C1 segment of cervical spinal cord (tissue), 14 donors: ENCODE measurements around the gene SYNDIG1L.
"Not testable (repeated sequence)": the region's sequence is repeated elsewhere in the genome, so short reads cannot be mapped to it uniquely, and the experiment has no call there.

Source experiments
- DNase-seq, 14 donors: peaks; one replicate each; lab custom pipeline; 2025; lab: John Stamatoyannopoulos, UW

Gene SYNDIG1L

DNA sequence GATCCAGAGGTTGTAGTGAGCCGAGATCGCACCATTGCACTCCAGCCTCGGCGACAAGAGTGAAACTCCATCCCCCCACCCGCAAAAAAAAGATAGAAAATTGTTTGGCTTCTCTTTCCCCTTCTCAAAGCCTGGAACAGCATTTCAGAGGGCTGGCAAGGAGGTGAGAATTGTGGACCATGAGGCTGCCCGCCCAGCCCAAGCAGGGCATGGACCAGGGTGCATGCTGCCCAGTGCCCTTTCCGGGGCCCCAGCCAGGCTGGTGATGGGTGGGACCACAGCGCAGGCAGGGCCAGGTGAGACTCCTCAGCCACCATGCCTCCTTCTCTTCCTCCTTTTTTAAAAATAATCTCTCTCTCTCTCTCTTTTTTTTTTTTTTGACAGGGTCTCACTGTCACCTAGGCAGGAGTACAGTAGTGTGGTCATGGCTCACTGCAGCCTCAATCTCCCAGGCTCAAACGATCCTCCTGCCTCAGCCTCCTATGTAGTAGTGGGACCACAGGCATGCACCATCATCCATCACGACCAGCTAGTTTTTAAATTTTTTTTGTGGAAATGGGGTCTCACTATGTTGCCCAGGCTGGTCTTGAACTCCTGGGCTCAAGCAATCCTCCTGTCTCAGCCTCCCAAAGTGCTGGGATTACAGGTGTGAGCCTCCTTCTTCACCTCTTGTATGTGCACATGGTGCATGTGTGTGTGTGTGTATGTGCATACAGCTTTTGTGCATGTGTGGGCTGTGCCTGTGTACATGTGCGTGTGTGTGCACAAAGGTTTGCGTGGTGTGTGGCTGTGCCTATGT lies 22.2 kb downstream of the SYNDIG1L start:
- DNase-seq, result no peak

DNA sequence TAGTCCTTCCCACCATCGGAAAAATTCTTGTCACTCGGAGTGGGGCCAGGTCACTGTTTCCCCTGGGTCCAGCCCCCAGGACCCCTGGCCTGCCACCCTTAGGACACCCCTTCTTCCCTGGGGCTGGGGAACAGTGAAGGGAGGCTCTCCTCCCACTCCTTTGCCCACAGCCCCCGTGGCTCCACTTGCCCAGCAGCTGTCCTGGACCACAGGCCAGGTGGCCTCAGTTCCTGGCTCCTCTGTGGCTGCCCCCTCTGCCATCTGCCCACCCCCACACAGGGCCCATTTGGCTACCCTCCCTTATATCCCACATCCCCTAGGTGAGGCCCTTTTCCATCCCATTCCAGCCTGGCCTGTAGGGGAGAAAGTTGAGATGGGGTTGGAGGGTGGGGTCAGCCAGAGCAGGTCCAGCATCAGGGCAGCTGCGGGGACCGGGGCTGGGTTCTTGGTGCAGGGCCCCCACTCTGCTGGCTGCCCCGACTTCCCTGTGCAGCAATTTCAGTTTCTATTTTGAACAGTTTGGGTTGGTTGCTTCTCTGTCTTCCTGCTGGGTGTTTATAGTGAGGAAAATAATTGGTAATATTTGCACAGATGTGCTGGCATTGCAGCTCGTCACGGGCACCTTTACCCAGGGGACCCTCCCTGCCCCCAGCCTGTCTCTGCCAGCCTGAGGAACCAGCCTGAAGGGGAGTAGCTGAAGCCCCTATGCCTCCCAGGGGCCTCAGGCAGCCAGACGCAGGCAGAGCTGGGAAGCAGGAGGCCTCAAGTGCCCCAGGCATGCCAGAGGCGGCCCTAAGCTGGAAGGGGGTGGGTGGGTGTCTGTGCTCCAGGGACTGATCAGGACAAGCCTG lies 23.4 kb downstream of the SYNDIG1L start:
- DNase-seq, result no peak

DNA sequence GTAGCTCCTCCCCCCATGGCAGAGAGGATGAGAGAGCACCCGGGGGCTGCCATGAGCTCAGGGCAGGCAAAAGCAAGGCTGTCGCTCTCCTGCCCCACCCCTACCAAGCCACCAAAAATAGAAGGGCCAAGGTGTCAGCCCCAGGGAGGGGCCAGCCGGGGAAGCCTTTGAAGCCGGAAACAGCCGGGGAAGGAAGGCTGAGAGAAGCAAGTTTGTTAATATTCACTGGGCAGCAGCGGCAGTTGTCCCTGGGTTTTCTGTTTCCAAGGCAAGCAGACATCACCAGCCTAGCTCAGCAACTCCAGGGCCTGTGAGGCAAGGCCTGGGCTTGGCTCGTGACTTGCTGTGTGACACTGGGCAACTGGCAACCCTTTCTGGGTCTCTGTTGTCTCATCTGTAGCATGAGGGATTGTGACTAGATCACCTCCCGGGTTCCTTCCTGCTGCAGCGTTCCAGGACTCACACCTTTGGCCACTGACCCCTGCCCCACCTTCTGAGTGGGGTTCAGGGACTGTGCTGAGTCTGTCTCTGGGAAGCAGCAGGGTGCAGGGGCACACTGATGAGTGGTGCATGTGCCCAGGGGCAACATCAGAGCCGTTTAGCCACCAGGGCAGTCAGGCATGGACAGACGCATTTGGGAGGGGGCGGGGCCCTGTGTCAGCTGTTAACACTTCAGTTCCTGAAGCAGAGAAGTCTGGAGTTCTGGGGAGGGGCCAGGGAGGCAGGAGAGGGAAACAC lies 24.3 kb downstream of the SYNDIG1L start:
- DNase-seq, result peak in 5 of 14 donors; percentile 3 to 47 (median 7)

DNA sequence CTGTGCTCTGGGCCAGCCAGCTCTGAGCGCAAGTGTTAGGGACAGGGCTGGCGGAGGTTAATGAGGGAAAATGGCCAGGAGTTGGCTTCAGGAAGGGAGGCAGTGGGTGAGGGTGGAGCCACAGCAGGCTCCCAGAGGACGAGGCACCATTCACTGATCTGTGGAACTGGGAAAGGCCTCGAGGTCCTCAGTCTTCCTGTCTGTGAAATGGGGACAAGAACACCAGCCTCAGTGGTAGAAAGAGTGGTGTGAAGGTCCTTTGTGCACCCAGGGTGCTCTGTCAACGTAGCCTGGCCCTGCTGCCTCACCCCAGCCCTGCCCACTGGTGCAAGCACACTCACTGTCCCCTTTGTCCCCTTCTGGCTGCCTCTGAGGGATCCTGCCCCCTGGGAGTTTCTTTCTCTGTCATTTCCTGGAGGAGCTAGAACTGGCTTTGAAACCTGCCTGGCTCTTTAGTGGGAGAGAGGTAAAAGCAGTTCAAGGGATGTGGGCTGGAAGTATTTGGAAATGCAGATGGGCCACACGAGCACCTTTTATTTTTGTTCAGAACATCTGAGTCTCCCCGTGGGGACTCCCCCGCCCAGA lies 25.0 kb downstream of the SYNDIG1L start:
- peak in 1 of 14 donors; percentile 43 for DNase-seq

DNA sequence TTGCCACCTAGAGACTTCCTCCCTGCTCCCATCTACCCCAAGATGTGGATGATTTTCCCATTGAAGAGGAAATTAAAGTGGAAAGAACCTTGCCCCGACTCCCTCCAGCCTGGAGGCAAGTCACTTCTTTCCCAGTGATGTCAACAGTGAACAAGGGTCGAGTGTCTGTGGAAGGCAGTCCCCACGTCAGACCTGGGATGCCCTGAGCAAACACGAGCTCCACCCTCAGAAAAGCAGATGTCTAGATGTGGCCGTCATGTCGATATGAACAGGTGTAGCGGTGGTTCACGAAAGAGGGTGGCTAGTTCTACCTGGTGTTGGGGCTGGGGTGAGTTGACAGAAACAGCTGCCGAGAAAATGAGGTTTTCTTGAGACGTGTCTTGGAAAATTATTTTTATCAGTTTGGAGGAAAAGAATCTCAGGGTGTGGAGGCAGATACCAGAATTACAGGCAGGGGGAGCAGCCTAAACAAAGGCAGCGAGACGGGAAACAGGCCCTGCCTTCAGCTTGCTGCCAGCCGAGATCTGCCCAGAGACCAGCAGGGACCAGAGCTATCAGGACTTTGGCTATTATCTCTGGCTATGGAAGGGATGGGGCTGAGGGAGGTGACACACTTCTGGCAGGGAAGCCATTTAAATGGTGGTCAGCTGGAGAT lies 25.9 kb downstream of the SYNDIG1L start:
- no peak for DNase-seq

DNA sequence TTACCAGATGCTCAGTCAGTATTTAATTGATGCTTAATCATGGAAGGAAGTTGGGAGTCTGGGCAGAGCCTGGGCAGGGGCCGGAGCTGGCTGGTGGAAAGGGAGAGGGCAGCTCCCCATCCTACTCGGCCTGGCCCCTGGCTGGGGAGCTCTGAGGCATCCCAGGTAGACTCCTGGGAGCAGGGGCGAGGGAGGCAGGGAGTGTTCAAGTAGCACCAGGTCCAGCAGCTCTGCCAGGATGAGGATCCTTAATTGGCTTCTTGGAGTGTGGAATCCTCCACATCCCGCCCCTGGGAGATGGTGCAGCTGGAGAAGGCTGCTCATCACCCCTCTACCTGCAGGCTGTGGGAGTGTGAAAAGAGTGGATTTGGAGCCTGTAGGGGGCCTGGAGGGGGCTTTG lies 30.9 kb downstream of the SYNDIG1L start:
- no peak for DNase-seq

DNA sequence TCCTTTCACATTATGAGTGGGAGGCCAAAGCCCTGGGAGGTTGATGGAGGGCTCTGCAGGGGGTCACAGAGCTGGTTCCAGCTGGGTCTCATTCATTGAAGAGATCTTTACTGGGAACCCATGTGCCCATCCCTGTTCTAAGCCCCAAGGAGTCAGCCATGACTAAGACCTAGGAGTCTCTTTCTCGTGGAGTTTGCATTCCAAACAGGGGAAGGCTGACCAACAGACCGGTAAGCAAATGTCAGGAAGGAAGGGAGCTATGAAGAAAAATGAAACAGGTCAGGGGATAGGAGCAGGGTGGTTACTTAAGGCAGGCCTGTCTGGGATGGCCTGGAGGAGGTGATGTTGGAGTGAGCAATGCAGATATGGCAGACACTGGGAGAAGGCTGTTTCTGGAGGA lies 31.5 kb downstream of the SYNDIG1L start:
- no peak for DNase-seq

DNA sequence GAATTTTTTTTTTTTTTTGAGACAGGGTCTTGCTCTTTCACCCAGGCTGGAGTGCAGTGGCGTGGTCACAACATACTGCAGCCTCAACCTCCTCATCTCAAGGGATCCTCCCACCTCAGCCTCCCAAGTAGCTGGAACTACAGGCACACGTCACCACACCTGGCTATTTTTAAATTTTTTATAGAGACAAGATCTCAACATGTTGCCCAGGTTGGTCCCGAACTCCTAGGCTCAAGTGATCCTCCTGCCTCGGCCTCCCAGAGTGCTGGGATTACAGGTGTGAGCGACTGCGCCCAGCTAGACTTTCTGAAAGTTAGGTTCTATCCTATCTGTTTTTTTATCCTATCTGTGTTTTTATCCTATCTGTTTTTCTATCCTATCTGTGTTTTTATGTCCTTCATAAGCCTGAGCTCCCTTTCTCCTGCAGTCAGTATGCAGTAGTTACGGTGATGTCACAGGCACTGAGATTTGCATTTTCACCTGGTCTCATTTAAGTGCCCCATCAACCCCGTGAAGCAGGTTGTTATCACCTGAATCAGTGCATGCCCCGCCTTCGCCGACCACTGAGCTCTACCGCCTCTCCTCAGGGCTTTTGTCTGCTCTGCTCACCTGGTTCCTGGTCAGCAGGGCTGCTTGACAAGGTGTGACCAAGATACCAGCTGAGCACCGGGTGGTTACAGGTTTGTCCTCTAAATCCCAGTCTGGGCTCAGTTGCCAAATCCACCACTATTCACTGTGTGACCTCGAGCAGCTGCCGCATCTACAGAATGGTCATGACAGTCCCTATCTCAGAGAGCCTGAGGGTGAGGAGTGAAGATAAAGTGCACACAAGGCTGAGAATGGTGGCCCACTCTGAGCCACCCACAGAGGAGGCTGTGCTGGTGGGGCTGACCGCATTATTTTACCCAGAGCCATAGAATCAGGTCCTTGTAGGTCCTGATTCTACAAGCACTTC lies 33.1 kb downstream of the SYNDIG1L start:
- no peak for DNase-seq

DNA sequence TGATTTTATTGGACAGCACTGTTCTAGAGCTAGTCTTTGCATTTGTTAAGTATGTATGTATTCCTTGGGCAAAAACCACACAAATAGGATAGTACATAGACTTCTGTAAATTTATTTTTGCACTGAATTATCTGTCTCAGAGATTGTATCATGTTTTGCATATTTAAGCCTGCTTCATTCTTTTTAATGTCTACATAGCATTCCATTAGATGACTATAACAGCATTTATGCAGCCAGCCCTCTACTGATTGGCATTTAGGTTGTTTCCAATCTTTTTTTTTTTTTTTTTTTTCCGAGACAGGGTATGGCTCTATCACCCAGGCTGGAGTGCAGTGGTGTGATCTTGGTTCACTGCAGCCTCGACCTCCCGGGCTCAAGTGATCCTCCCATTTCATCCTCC lies 34.5 kb downstream of the SYNDIG1L start:
- no peak for DNase-seq

DNA sequence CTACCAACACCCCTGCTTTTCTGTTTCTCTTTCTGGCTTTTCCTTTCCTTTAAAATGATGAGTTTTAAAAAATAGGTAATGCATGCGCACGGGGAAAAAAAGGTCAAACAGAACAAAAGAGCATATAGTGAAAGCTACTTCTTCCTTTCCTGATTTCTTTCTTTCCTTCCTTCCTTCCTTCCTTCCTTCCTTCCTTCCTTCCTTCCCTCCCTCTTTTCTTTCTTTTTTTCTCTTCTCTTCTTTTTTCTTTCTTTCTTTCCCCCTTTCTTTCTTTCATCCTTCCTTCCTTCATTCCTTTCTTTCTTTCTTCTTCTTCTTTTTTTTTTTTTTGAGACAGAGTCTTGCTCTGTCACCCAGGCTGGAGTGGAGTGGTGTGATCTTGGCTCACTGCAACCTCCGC lies 35.5 kb downstream of the SYNDIG1L start:
- DNase-seq, result not testable (repeated sequence)

DNA sequence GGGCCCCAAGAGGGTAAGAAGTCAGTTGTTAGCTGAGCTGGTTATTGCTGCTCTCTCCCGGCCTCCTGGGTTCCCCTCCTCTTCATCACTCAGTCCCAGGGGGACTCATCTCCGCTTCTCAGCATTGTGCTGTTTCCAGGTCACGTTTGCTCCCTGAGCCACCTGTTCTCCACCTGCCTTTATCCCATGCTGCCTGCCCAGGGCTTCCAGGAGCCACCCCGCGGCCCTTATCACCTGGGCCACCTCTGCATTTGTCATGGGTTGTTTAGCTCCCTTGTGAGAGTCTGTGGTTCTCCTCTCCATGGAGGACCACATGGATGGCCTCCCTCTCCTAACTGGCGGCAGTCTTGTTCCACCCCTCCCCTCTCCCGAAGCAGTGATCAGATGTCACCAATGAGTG lies 36.0 kb downstream of the SYNDIG1L start:
- DNase-seq, result no peak

DNA sequence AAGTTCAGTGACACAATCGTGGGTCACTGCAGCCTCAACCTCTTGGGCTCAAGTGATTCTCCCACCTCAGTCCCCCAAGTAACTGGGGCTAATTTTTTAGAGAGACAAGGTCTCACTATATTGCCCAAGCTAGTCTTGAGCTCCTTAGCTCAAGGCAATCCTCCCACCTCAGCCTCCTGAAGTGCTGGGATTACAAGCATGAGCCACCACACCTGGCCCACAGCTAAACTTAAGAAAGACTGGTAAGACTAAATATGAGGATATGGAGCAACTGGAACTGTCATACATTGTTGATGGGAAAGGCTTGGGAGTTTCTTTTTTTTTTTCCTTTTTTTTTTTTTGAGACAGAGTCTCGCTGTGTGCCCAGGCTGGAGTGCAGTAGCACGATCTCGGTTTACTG lies 43.8 kb downstream of the SYNDIG1L start:
- DNase-seq, result no peak

DNA sequence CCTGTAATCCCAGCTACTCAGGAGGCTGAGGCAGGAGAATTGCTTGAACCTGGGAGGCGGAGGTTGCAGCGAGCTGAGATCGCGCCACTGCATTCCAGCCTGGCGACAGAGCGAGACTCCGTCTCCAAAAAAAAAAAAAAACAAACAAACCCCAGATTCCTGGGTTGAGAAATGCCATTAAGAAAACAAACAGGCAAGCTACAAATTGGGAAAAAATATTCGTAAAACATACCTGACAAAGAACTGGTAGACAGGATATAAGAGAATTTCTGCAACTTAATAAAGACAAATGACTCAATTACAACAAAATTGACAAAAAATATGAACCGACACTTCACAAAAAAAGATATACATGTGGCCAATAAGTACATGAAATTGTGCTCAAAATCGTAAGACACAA lies 44.4 kb downstream of the SYNDIG1L start:
- not testable (repeated sequence) for DNase-seq

DNA sequence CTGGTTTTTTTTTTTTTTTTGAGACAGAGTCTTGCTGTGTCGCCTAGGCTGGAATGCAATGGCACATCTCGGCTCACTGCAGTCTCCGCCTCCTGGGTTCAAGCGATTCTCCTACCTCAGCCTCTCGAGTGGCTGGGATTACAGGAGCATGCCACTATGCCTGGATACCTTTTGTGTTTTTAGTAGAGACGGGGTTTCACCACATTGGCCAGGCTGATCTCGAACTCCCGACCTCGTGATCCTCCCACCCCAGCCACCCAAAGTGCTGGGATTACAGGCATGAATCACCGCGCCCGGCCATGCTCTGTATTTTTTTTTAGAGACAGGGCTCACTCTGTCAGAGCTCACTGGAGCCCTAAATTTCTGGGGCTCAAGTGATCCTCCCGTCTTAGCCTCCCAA lies 45.2 kb downstream of the SYNDIG1L start:
- no peak for DNase-seq

DNA sequence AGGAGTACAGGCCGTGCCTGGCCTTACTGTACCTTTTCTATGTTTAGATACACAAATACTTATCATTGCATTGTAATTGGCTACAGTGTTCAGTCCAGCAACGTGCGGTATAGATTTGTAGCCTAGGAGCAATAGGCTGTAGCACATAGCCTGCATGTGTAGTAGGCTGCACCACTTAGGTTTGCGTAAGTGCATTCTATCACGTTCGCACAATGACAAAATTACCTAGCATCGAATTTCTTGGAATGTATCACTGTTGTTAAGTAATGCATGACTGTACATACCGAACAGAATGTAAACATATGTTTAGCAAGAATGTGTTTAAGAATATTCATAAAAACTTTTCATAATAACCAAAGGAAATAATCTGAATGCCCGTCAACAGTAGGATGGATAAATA lies 45.8 kb downstream of the SYNDIG1L start:
- no peak for DNase-seq

DNA sequence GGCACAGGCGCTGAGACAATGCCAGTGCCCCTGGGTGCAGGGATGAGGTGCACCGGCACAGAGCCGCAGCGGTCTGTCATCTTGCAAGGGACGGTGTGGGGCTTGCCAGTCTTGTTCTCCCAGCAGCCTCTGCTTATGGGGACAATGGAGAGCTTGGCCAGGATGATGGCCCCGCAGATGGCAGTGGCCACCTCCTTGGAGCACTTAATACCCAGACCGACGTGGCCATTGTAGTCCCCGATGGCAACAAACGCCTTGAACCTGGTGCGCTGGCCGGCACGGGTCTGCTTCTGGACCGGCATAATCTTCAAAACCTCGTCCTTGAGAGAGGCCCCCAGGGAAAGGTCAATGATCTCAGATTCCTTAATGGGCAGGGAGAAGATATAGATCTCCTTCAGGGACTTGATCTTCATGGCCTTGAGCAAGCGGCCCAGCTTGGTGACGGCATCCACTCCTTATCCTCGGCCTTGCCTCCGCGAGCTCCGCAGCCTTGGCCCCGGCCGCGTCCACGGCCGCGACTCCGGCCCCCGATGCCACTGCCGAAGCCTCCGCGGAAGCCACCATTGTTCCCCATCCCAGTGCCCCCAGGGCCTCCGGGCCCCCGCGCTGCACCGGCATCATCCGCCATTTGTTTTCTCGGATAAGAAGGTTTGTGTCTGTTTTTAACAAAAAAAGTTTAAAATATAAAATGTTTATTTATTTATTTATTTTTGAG lies 47.9 kb downstream of the SYNDIG1L start:
- no peak for DNase-seq

DNA sequence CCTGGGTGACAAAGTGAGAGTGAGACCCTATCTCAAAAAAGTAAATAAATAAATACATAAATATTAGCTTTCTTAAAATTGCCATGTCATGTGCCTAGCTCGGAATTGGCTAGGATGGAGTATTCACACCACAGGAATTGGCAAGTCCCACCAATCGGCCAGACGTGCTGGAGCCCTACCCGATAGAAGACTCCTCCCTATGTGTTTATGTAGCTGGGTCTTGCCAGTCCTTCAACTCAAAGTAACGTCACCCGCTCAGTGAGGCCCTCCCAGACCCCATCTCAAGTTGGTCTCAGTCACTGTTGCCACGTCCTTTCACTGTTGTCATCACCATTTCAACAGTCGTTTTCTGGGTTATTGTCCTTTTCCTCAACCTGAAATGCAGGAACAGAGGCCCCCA lies 57.6 kb downstream of the SYNDIG1L start:
- no peak for DNase-seq

DNA sequence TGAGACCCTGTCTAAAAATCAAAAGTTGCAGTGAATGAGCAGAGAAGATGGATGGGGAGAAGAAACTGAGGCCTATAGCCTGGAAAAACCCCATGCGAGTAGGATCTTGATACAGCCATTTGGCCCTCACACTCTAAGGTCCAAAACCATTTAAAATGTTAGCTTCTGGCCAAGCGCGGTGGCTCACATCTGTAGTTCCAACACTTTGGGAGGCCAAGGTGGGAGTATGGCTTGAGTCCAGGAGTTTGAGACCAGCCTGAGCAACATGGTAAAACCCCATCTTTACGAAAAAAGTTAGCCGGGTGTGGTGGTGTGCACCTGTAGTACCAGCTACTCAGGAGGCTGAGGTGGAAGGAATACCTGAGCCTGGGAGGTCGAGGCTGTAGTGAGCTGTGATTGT lies 58.0 kb downstream of the SYNDIG1L start:
- DNase-seq, result no peak

DNA sequence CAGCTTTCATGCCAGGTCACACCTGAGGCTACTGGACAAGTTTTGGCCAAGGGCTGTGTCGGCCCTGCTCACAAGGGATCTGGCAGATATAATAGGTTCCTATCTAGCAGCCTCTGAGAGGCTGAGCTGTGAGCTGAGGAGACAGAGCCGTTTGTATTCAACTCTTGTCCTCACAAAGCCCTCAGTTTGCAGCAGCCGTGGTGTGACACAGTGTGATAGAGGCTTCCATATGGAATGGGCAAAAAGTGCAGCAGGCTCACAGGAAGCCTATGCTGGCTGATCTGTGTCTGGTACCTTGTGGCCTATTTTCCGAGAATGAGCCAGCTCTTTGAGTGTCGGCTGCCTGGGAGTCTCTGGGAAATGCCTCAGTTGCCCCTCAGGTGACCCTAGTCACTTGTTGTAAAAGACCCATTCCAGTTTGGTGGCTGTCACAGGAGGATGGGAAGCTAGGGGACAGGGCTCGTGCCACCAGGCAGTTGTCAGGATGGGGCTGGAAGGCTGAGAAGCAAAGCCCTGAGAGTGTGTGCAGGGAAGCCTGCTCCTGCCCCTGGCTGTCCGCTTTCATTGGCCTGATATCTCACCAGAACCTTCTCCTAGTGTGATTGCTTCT lies 61.6 kb downstream of the SYNDIG1L start:
- peak in 9 of 14 donors; percentile 3 to 54 (median 14) for DNase-seq
